ENCODE measurements around the gene RAD51B. TPM values are rescaled to one million over a fixed set of nuclear protein-coding genes. Genes with fewer than 3 reads are reported as not detected.

Gene RAD51B
- total RNA-seq, 1 experiment from 2014 or later, result 16.7 TPM

DNA sequence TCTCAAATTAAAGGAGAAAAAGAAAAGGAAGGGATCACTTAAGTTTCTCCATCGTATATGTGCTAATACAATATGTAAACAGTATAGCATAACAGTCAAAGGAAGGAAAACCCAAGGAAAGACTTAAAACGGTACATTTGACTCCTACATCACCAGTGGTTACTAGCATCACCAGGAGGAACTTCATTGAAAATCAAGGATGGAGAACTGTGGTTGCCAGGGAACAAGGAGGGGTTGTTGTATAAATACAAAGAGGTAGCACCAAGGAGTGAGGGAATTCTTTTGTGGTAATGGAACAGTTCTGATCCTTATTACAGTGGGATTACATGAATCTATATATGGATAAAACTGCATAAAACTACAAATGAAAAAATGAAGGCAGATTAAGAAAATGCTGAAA is 4.8 kb upstream of the RAD51B start:
- Mint-ChIP-seq H3K27me3 (ENCODE audit: low read depth) (no peaks in the 10 kb centered on the region), H3K4me1 (peaks cover 16 to 25% of the 10 kb centered on the region in 2 experiments), H3K4me3 (peak overlapping the region; percentile 93 to 96), H3K27ac (peak overlapping the region in 1 of 3 experiments; percentile 58; a peak in 2 of 7 replicates), H3K9me3 (no peaks in the 10 kb centered on the region), H3K36me3 (ENCODE audit: insufficient read depth in 1 of 3, low read depth in 3 of 3) (peaks cover 3 to 19% (median 18%) of the 10 kb centered on the region in 3 experiments; a peak in 5 of 7 replicates)
- Histone ChIP-seq H2BK5ac (ENCODE audit: insufficient read length, low read length) (no peak overlapping the region), H3K9me3 (ENCODE audit: control insufficient read depth, low read depth, low read length) (no peaks in the 10 kb centered on the region), H3T11ph (ENCODE audit: low read length) (no peak overlapping the region), H3K4me1 (ENCODE audit: insufficient read depth, low read length) (0 out of 2 replicates have a peak, but pooled peaks cover 2% of the 10 kb centered on the region), H3K9ac (ENCODE audit: extremely low read depth, insufficient read length, low read length) (no peak overlapping the region), H4K20me1 (ENCODE audit: control insufficient read depth, insufficient read depth, insufficient read length) (no peaks in the 10 kb centered on the region), H3K79me2 (ENCODE audit: insufficient read depth, low read length) (no peaks in the 10 kb centered on the region; the same call in 1 of the 2 replicates), H2AK5ac (ENCODE audit: insufficient read length, low read length) (no peak overlapping the region), H2AFZ (ENCODE audit: low read length) (no peak overlapping the region), H3K56ac (ENCODE audit: insufficient read length, low read depth, low read length) (no peak overlapping the region), H4K91ac (ENCODE audit: insufficient read length, low read depth, low read length) (no peak overlapping the region), H3K79me1 (ENCODE audit: insufficient read depth, low read depth, low read length, poor library complexity, severe bottlenecking) (no peaks in the 10 kb centered on the region), H2BK15ac (ENCODE audit: low read depth, low read length) (no peak overlapping the region), H2BK120ac (ENCODE audit: low read depth, low read length, poor library complexity, severe bottlenecking) (no peak overlapping the region), H2BK20ac (ENCODE audit: low read depth, low read length, poor library complexity, severe bottlenecking) (no peak overlapping the region), H3K27ac (ENCODE audit: insufficient read length, low read depth, low read length) (no peak overlapping the region), H4K8ac (replicated peaks; ENCODE audit: insufficient read length, low read depth, low read length) (no peak overlapping the region), H3K23ac (ENCODE audit: insufficient read length, low read depth, low read length) (no peak overlapping the region), H4K5ac (ENCODE audit: insufficient read length, low read depth, low read length) (no peak overlapping the region), H2BK12ac (ENCODE audit: insufficient read length, low read depth, low read length) (no peak overlapping the region), H3K18ac (ENCODE audit: insufficient read length, low read depth, low read length) (no peak overlapping the region), H3K23me2 (ENCODE audit: insufficient read length, low read depth, low read length, poor library complexity, severe bottlenecking) (peaks cover 5% of the 10 kb centered on the region), H3K14ac (ENCODE audit: insufficient read depth, low read length) (no peak overlapping the region), H3K4ac (ENCODE audit: low read depth, low read length) (no peak overlapping the region), H3K4me2 (ENCODE audit: insufficient read depth, insufficient read length, low read length) (peak overlapping the region; percentile 92), H3K27me3 (ENCODE audit: insufficient read depth, low read length) (no peaks in the 10 kb centered on the region)
- WGBS (ENCODE audit: extremely low coverage, insufficient read length, low lambda C conversion rate), result no CpG with 5 or more reads among the region's 2 CpGs
- no peak for DNase-seq
- TF ChIP-seq CTCF (conservative IDR thresholded peaks at IDR 0.05), result no peak
